ENCODE measurements around the gene PPP2R5A.
A peak's percentile ranks its signal among the peaks of the same experiment; 100 is the strongest.

The PPP2R5A gene

DNA sequence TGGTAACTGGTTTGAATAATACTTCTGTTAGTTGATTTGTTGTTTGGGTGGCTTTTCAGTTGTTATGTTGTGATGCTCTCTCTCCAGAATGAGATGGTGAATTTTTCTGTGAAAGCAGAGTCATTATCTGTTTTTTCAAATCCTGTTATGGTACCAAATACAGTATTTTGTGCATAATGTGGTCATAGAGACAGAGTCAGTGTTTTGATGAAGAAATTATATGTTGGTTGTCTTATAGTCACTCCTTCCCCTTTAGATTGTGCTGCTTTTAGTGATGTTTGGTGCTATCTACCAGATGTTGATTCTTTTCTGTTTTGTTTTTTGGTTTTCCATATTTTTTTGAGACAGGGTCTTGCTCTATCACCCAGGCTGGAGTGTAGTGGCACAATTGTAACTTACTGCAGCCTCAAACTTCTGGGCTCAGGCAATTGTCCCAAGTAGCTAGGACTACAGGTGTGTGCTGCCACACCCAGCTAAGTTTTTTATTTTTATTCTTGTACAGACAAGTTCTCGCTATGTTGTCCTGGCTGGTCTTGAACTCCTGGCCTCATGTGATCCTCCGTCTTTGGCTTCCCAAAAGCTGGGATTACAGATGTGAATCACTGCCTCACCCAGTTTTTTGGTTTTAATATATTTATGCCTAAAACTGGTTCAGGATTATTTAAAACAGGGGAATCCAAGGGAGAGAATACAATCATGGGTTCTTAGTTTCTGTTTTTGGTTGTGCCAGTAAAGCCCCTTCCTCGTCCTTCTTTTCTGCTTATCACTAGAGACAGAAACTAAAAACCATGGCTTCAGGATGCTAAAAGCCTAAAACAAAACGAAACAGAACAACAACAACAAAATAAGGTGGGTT is 7.3 kb downstream of the PPP2R5A start:
- no peak overlapping the region for H2AFZ ChIP-seq (ENCODE audit: low read depth, low read length, severe bottlenecking)
- peak overlapping the region; percentile 99 for H3K4me2 ChIP-seq (ENCODE audit: low read depth, low read length, poor library complexity, severe bottlenecking)
- no peaks in the 10 kb centered on the region for H3K9me2 ChIP-seq (replicated peaks; ENCODE audit: insufficient read depth, low read length)
- H4K20me1 ChIP-seq (ENCODE audit: low read depth, low read length), result peaks cover 59% of the 10 kb centered on the region
- peaks cover 14% of the 10 kb centered on the region; the same call in 1 of the 2 replicates for H3F3A ChIP-seq (ENCODE audit: insufficient read depth)
- no peak overlapping the region for H3K27ac ChIP-seq (ENCODE audit: low read depth, low read length)
- H3K36me3 ChIP-seq (ENCODE audit: low read length), result no peaks in the 10 kb centered on the region; the same call in 1 of the 2 replicates
- no peaks in the 10 kb centered on the region for H3K9me3 ChIP-seq (ENCODE audit: insufficient read depth, low read length)
- H3K4me3 ChIP-seq (ENCODE audit: insufficient read depth, low read length, poor library complexity, severe bottlenecking), result no peak overlapping the region
- H3K27me3 ChIP-seq (ENCODE audit: low read length), result no peaks in the 10 kb centered on the region
- no peak for TF ChIP-seq EZH2phosphoT487 (conservative IDR thresholded peaks at IDR 0.05; ENCODE audit: low read length)
- TF ChIP-seq, protein P1, sequence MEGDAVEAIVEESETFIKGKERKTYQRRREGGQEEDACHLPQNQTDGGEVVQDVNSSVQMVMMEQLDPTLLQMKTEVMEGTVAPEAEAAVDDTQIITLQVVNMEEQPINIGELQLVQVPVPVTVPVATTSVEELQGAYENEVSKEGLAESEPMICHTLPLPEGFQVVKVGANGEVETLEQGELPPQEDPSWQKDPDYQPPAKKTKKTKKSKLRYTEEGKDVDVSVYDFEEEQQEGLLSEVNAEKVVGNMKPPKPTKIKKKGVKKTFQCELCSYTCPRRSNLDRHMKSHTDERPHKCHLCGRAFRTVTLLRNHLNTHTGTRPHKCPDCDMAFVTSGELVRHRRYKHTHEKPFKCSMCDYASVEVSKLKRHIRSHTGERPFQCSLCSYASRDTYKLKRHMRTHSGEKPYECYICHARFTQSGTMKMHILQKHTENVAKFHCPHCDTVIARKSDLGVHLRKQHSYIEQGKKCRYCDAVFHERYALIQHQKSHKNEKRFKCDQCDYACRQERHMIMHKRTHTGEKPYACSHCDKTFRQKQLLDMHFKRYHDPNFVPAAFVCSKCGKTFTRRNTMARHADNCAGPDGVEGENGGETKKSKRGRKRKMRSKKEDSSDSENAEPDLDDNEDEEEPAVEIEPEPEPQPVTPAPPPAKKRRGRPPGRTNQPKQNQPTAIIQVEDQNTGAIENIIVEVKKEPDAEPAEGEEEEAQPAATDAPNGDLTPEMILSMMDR (IDR thresholded peaks at IDR 0.05; ENCODE audit: insufficient read depth, low read length, poor library complexity, severe bottlenecking), result no peak
- peaks cover 100% of the 10 kb centered on the region for H3K79me2 ChIP-seq (ENCODE audit: insufficient read depth, low read length)
- H3K9ac ChIP-seq (ENCODE audit: low read length), result no peak overlapping the region

DNA sequence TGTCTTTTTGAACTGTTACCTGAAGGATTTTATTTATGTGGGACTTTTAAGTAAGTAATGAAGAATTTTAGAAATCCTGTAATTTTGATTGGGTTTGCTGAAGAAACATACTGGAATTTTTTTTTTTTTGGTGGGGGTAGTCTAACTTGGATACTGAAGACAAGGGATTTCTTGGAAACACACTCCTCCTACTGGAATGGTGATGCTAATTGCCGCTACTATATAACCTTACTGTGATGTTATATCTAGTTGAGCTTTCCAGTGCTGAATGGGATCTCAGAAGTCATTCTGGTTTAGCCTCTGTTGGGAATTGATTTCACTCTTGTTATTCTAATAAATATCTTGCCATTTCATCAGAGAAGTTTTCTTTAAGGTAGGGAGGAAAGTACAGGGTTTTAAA is 8.4 kb downstream of the PPP2R5A start:
- Histone ChIP-seq H3K9ac (ENCODE audit: low read length) (no peak overlapping the region), H3F3A (ENCODE audit: insufficient read depth) (peaks cover 15% of the 10 kb centered on the region; the same call in 1 of the 2 replicates), H3K4me3 (ENCODE audit: insufficient read depth, low read length, poor library complexity, severe bottlenecking) (no peak overlapping the region), H3K79me2 (ENCODE audit: insufficient read depth, low read length) (peaks cover 91% of the 10 kb centered on the region), H3K27ac (ENCODE audit: low read depth, low read length) (no peak overlapping the region), H3K9me2 (replicated peaks; ENCODE audit: insufficient read depth, low read length) (no peaks in the 10 kb centered on the region), H3K4me2 (ENCODE audit: low read depth, low read length, poor library complexity, severe bottlenecking) (no peak overlapping the region), H4K20me1 (ENCODE audit: low read depth, low read length) (peaks cover 59% of the 10 kb centered on the region), H3K27me3 (ENCODE audit: low read length) (no peaks in the 10 kb centered on the region), H3K36me3 (ENCODE audit: low read length) (no peaks in the 10 kb centered on the region; the same call in 1 of the 2 replicates), H2AFZ (ENCODE audit: low read depth, low read length, severe bottlenecking) (no peak overlapping the region), H3K9me3 (ENCODE audit: insufficient read depth, low read length) (no peaks in the 10 kb centered on the region)
- TF ChIP-seq EZH2phosphoT487 (conservative IDR thresholded peaks at IDR 0.05; ENCODE audit: low read length), result no peak
- TF ChIP-seq, protein P1 (IDR thresholded peaks at IDR 0.05; ENCODE audit: insufficient read depth, low read length, poor library complexity, severe bottlenecking), result no peak

DNA sequence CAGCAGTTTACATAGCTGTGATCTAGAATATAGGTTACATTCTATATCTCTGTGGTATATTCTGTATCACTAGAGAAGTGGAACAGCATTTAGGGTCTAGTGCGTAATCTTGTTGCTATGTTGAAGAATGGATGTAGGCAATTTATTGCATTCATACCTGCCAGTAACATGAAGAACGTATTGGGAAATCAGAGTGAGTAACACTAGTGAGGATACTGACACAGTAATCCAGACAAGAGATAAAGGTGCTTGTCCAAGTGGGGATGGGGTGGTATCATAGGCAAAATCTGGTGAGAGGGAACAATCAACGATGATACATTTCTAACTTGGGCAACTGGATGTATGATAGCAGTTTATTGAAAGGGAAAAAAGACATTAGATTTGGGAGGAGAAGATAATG is 9.8 kb downstream of the PPP2R5A start:
- H3K27ac ChIP-seq (ENCODE audit: low read depth, low read length), result no peak overlapping the region
- TF ChIP-seq, protein P1 (IDR thresholded peaks at IDR 0.05; ENCODE audit: insufficient read depth, low read length, poor library complexity, severe bottlenecking), result no peak
- no peak for TF ChIP-seq EZH2phosphoT487 (conservative IDR thresholded peaks at IDR 0.05; ENCODE audit: low read length)
- no peaks in the 10 kb centered on the region for H3K9me3 ChIP-seq (ENCODE audit: insufficient read depth, low read length)
- H3K9me2 ChIP-seq (replicated peaks; ENCODE audit: insufficient read depth, low read length), result no peaks in the 10 kb centered on the region
- H3K36me3 ChIP-seq (ENCODE audit: low read length), result no peaks in the 10 kb centered on the region
- peaks cover 13% of the 10 kb centered on the region; the same call in 1 of the 2 replicates for H3F3A ChIP-seq (ENCODE audit: insufficient read depth)
- no peak overlapping the region for H2AFZ ChIP-seq (ENCODE audit: low read depth, low read length, severe bottlenecking)
- no peak overlapping the region for H3K4me3 ChIP-seq (ENCODE audit: insufficient read depth, low read length, poor library complexity, severe bottlenecking)
- peaks cover 86% of the 10 kb centered on the region for H3K79me2 ChIP-seq (ENCODE audit: insufficient read depth, low read length)
- H4K20me1 ChIP-seq (ENCODE audit: low read depth, low read length), result peaks cover 55% of the 10 kb centered on the region
- no peaks in the 10 kb centered on the region for H3K27me3 ChIP-seq (ENCODE audit: low read length)
- H3K9ac ChIP-seq (ENCODE audit: low read length), result no peak overlapping the region
- no peak overlapping the region for H3K4me2 ChIP-seq (ENCODE audit: low read depth, low read length, poor library complexity, severe bottlenecking)

All from SU-DHL-6 (cell line).